Peyer's patch (tissue), 4 donors: ENCODE measurements around the gene PDE11A.

Experiments used
- POLR2A ChIP-seq, 2 donors: fragments of 450-650 bp; IDR thresholded peaks; one replicate each; pipeline ENCODE4 v1.5.1; 2017; ENCODE audit warnings: antibody characterized with exemption in 2 of 2, mild to moderate bottlenecking in 2 of 2, moderate library complexity in 2 of 2
- TF ChIP-seq, protein P1 (sequence below), 6 experiments: fragments of 450-650 bp in 4 of 6; fragments of 200-600 bp in 2 of 6; sonication (generic) in 1 of 6; IDR thresholded peaks; one replicate each; pipeline ENCODE4 v1.5.1; 2017 to 2019; ENCODE audit warnings: antibody characterized with exemption in 6 of 6, mild to moderate bottlenecking in 3 of 6, moderate library complexity in 1 of 6

DNA sequence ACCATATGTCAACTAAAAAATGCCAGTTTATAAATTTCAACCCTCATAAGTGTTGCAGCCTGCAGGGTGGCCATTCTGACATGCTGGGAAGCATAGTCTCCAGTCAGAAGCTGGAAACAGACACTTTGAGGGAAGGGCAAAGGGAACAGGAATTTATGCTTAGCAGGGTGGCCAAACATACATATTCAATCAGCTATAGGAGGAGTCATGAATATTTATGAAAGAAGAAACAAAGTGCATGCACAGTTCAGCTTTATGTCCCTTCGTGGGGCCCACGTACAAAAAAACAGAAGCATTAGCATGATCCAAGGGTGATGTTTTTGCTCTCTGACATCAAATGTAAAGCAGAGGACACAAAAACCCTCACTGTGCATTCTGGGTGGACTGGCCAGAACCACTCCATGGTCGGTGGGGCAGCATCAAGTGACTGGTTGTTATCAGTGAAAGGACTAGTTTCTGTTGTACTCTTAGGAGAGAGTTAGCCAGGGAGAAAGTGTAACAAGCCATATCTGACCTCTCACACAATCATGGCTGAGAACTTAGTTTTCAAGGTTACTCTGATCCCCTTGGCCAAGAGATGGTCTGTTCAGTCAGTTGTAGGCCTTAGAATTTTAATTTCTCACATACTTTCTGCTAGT, 9.9 kb upstream of the PDE11A start:
- no peak for TF ChIP-seq POLR2A (IDR thresholded peaks at IDR 0.05)
- TF ChIP-seq, protein P1, sequence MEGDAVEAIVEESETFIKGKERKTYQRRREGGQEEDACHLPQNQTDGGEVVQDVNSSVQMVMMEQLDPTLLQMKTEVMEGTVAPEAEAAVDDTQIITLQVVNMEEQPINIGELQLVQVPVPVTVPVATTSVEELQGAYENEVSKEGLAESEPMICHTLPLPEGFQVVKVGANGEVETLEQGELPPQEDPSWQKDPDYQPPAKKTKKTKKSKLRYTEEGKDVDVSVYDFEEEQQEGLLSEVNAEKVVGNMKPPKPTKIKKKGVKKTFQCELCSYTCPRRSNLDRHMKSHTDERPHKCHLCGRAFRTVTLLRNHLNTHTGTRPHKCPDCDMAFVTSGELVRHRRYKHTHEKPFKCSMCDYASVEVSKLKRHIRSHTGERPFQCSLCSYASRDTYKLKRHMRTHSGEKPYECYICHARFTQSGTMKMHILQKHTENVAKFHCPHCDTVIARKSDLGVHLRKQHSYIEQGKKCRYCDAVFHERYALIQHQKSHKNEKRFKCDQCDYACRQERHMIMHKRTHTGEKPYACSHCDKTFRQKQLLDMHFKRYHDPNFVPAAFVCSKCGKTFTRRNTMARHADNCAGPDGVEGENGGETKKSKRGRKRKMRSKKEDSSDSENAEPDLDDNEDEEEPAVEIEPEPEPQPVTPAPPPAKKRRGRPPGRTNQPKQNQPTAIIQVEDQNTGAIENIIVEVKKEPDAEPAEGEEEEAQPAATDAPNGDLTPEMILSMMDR (IDR thresholded peaks at IDR 0.05), result no peak
